Ramos (cell line): ENCODE measurements around the gene CCR5AS.
"Not testable (repeated sequence)": the region's sequence is repeated elsewhere in the genome, so short reads cannot be mapped to it uniquely, and the experiment has no call there.

Source experiments
- in situ Hi-C: fragments of 300-500 bp; cut with MboI; formaldehyde crosslinking; loops from one replicate; pipeline ENCODE4 v1.14.3; 2022; ENCODE audit warnings: low sequenced_read_pairs; ENCODE audit not compliant: unreplicated experiment

CCR5AS gene

GRCh38 chr3:46406788-46407611 lies at the start of gene CCR5AS, which contains the start of gene CCRL2:
CCR5AS (minus strand) TSS chr3:46407066.
CCRL2 (plus strand) TSS chr3:46407259; CDS start chr3:46408080, 821 bp downstream.
- in situ Hi-C loops = no loop called here

GRCh38 chr3:46456118-46456517 lies 49.3 kb upstream of the CCR5AS start:
- in situ Hi-C loops = no loop called here

- in situ Hi-C loops = no loop called here
These were observed 48.6 kb upstream of the CCR5AS start for GRCh38 chr3:46455231-46456115.

GRCh38 chr3:46454606-46455005 lies 47.7 kb upstream of the CCR5AS start:
- in situ Hi-C loops = no loop called here

GRCh38 chr3:46454209-46454595 lies 47.3 kb upstream of the CCR5AS start:
- in situ Hi-C loops = no loop called here

- in situ Hi-C loops = no loop called here
These were observed 46.8 kb upstream of the CCR5AS start for GRCh38 chr3:46453526-46454208.

- in situ Hi-C loops = no loop called here
These were observed 43.1 kb upstream of the CCR5AS start for GRCh38 chr3:46449755-46450552.

GRCh38 chr3:46448721-46449120 lies 41.9 kb upstream of the CCR5AS start:
- in situ Hi-C loops = no loop called here

GRCh38 chr3:46447228-46447985 lies 40.5 kb upstream of the CCR5AS start:
- in situ Hi-C loops = no loop called here

GRCh38 chr3:46442576-46443530 lies 36.0 kb upstream of the CCR5AS start:
- in situ Hi-C loops = no loop called here

- in situ Hi-C loops = no loop called here
These were observed 33.8 kb upstream of the CCR5AS start for GRCh38 chr3:46440531-46441294.

GRCh38 chr3:46438831-46439230 lies 32.0 kb upstream of the CCR5AS start:
- in situ Hi-C loops = no loop called here

- in situ Hi-C loops = no loop called here
These were observed 28.3 kb upstream of the CCR5AS start for GRCh38 chr3:46435081-46435726.

- in situ Hi-C loops = no loop called here
These were observed 27.0 kb upstream of the CCR5AS start for GRCh38 chr3:46433841-46434240.

GRCh38 chr3:46433118-46433517 lies 26.3 kb upstream of the CCR5AS start:
- in situ Hi-C loops = not testable (repeated sequence)

- in situ Hi-C loops = not testable (repeated sequence)
These were observed 25.0 kb upstream of the CCR5AS start for GRCh38 chr3:46431905-46432304.

GRCh38 chr3:46430879-46431278 lies 24.0 kb upstream of the CCR5AS start:
- in situ Hi-C loops = not testable (repeated sequence)
